NCI-H146 treated with DMSO at 0.1 percent for 48 hours (cell line): Measurements from ENCODE around the gene SLC10A3.
A peak's percentile ranks its signal among the peaks of the same experiment; 100 is the strongest.

ENCODE experiments used
- DNase-seq: peaks from one replicate; lab custom pipeline; 2025; ENCODE audit not compliant: unreplicated experiment; lab: John Stamatoyannopoulos, UW

SLC10A3 gene, protein sequence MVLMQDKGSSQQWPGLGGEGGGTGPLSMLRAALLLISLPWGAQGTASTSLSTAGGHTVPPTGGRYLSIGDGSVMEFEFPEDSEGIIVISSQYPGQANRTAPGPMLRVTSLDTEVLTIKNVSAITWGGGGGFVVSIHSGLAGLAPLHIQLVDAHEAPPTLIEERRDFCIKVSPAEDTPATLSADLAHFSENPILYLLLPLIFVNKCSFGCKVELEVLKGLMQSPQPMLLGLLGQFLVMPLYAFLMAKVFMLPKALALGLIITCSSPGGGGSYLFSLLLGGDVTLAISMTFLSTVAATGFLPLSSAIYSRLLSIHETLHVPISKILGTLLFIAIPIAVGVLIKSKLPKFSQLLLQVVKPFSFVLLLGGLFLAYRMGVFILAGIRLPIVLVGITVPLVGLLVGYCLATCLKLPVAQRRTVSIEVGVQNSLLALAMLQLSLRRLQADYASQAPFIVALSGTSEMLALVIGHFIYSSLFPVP

DNA sequence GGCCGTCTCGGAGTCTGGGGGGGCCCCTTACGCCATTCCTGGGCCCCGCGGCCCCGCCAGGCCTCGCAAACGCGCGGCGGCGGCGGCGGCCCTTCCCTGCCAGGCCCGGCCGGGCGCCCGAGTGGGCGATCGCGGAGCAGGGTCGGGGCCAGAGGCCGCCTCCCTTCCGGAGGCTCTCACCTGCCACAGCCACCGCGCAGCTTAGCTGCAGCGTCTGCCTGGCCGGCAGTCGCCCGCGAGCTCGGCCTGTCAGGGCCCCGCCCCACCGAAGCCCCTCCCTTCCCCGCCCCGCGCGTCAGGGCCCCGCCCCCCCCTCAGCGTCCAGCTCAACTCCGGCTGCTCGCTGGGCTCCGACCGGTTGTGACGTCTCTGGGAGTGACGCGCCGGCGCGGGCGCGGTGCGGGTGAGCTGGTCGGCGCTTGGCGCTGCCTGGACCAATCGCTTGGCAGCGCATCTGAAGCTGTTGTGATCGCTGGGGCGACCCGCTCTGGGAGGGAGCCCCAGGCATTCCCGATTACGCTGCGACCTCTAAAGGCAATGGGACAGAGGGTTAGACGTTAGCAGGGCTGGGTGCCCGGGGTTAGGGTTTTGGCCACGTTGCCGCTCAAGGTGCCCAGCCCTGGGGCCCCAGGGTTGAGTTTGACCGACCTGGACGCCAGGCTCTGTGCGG lies at the start of gene SLC10A3:
SLC10A3 (minus strand) TSS at position 216 of the 670 bp plus-strand sequence. CDS start 1,689 bp downstream, outside the sequence.
- peak; percentile 69 for DNase-seq

DNA sequence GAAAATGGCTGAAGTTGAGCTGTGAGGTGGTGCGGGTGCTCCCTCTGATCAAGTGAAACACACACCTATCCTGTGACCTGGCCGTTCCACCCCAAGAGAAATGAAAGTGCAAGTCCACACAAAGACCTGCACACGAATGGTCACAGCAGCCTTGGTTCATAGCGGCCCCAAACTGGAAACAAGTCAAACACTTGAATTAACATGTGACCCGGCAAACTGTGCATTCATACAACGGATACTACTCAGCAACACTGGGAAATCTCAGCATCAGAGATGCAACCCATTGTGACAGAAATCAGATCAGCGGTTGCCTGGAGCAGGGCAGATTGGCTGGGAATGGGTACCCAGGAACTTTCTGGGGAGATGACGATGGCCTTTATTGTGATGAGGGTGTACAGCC lies 48.6 kb upstream of the SLC10A3 start:
- no peak for DNase-seq

DNA sequence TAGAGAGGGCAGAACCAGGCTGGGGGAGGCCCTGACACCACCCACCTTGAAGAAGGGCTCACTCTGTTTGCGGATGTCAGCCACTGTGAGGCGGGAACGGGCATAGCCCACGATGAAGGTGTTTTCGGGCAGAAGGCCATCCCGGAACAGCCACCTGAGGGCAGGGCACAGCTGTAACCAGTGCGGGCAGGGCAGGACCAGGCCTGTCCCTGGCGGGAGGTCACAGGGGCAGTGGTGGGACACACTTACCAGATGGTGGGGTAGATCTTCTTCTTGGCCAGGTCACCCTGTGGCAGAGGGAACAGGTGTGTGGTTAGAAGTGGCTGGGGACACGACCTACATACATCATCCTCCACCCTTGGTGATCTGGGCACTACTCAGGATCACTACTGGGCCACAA lies 45.5 kb upstream of the SLC10A3 start:
- no peak for DNase-seq

DNA sequence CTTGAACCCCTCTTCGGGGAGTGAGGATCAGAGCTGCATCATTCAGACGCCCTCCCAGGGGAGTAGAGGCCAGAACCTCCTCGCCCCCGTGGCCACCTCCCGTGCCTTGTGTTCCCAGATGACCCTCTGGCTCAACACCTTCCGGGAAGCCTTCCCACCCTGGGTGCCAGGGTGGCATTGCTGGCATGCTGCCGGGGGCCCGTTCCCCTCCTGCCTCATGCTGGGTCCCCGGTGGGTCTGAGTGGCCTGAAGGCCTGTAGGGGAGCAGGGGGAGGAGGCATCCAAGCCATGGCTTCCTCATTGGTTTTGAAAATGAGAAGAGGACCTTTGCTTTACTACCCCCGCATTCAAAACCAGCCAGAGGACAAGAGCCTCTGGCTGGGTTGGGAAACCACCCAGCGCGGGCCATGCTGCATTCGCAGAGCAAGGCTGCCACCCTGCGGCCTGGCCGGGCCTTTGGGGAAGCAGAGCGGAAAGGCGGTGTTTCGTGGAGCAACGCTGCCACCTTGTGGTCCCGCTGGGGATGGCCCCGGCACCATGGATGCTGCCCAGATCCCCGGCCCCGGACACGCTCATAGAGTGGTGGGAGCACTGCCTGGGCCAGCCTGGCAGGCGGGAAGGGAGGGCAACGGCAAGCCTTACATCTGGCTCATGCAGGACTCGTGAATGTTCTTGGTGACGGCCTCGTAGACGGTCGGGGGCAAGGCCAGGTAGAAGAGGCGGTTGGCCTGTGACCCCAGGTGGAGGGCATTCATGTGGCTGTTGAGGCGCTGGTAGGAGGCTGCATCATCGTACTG lies 44.3 kb upstream of the SLC10A3 start:
- peak; percentile 28 for DNase-seq

DNA sequence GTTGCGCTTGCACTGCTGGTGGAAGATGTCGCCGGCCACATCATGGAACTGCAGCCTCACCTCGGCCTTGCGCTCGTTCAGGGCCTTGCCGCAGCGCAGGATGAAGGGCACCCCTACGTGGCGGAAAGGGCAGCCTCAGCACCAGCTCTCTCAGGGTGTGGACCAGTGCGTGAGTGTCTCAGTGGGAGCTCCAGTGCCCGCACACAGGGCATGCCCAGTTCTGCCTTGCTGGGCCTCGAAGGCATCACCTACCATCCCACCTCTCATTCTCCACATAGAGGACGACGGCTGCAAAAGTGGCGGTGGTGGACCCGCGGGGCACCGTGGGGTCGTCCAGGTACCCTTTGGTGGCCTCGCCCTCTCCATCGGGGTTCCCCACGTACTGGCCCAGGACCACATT lies 42.3 kb upstream of the SLC10A3 start:
- no peak for DNase-seq

DNA sequence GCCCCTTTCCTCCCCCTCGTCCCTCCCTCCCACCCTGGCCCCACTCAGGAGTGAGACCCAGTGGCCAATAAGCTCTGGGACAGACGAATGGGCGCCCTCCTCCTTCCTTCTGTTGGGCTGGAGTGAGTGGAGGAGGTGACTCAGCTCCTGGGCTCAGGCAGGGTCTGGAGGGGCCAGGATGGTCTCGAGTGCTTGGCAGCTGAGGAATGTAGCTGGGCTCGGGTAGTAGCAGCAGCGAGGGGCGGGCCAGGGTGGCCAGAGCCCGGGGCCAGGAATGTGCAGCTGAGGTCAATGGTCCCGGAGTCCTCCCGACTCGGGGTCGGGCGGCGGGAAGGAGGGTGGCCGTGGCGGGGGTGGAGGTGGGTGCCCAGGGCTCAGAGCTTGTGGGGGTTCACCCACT lies 41.2 kb upstream of the SLC10A3 start:
- no peak for DNase-seq

DNA sequence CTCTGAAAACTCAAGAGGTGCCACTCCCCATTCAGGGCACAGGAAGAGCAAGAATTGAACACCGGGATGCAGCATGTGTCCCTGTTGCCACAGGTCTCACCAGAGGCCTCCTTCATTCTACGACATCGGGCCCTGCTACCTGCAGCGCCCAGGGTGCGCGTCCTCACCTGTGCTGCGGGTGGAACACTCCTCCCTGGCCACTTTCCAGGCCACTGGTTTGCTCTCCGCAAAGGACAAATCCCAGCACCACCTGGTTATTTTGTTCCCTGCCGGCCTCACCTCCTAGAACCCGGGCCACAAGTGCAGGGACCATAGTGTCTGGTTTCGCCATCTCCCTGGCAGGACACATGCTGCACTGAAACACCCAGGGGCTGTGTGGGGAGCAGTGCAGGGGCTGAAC lies 39.9 kb upstream of the SLC10A3 start:
- no peak for DNase-seq

DNA sequence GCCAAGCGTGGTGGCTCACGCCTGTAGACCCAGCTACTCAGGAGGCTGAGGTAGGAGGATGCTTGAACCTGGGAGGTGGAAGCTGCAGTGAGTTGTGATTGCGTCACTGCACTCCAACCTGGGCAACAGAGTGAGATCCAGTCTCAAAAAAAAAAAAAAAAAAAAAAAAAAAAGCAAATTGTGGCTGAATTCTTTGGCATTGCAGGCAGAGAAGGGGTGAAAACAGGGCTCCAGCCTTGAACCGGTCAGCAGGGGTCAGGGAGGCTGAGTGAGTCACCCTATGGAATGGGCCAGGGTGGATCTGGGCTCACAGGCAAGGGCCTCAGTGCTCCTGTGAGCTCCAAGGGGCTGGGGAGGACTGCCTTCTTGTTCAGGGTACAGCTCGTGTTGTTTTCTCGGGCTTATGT lies 38.8 kb upstream of the SLC10A3 start:
- no peak for DNase-seq

DNA sequence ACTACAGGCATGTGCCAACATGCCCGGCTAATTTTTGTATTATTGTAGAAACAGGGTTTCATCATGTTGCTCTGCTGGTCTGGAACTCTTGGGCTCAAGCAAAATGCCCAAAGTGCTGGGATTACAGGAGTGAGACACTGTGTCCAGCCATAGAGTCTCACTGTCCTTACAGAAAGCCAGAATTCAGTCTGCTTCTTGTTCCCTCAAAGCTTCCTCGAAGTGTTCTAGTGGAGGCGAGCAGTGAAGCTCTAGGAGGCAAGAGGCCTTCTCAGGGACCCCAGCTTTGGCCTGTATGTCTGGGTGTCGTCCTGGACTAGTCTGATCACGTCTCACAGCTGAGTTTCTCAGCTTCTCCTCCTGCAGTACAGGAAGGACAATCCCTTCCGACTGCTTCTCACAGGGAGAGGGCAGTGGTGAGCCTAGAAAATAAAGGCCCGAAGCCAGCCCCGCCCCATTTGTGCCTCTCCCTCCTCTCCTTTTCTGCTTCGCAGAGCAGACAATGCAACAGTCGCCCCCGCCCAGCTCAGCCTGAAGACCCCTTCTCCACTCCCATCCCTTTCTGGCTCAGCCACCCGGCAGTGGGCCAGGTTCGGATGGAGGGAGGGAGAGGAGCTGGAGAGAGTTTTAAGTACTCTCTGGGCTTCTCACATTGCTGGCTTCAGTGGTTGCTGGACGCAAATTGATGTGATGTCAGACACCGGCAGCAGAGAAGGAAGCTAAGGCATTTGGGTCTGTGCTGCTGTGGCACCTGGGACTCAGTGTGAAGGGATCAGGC lies 36.7 kb upstream of the SLC10A3 start:
- DNase-seq, result peak; percentile 55

DNA sequence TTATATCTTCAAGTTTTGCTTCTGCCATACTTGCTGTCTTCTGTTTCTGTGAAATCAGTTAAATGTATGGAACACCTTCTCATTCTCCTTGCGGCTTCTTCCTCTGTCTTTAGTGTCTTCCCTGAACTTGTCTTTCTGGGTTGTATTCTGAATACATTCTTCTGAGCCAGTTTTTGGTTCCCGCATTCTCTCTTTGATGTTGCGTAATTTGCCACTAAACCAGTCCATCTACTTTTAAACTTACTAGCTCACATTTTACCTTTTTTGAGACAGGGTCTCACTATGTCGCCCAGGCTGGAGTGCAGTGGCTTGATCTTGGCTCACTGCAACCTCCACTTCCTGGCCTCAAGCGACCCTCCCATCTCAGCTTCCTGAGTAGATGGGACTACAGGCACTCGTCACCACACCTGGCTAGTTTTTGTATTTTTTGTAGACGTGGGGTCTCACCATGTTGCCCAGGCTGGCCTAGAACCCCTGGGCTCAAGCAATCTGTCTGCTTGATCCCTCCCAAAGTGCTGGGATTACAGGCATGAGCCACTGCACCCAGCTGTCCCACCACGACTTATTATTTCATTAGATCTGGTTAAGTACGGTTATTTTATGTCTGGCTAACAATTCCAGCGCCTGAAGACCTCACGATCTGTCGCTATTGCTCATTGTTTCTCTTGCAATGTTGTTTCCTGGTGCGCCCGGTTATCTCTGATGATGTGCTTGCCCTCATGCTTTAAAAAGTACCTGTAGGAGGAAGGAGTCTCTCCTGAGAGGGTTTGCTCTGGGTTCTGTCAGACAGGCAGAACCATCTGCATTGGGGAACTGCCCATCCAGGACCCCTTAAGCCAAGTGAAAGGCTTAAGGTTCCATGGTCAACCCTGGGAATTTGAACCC lies 35.4 kb upstream of the SLC10A3 start:
- no peak for DNase-seq

DNA sequence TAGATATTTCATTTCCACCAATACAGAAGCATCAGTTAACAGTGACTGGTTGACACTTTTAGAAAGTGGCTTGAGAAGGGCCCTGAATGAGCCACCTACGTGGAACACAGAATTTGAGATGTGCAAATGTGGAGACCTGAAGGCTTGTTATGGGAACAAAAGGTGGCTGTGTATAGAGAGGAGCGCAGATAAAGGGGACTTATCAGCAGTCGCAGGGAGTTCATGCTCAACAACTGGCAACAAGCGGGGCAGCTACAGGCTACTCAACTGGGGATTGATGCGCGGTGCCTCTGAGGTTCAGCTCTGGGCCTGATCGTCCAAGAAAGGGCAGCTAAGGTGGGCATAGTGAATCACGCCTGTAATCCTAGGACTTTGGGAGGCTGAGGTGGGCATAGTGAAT lies 29.0 kb upstream of the SLC10A3 start:
- DNase-seq, result no peak

DNA sequence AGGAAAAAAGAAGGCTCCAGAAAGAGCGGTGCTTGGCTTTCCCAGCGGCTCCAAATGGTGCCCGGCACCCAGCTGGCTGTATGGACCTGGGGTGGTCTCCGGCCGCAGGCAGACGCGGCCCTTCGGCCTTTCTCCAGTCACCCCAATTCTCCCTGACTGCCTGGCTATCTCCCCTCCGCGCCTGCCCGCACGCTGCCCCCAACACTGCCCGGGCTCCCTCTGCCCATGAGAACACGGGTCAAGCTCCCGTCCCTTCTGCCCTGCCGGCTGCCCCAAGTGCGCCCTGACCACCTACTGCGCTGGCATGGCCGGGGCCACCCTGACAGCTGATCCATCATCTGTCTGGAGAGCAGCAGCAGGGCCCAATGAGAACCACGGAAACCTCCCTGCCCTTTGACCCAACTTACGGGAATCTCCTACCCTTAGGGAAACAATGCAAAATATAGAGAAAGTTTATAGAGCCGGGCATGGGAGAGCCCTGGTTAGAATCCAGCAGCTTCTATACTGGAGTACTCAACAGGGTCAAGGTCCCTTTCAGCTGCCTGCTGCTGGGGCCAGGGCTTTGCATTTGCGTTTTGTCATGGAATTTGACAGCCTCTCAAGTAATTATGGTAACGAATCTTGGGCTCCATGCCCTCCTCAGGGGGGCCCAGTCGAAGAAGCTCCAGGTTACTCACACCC lies 26.8 kb upstream of the SLC10A3 start:
- DNase-seq, result no peak

DNA sequence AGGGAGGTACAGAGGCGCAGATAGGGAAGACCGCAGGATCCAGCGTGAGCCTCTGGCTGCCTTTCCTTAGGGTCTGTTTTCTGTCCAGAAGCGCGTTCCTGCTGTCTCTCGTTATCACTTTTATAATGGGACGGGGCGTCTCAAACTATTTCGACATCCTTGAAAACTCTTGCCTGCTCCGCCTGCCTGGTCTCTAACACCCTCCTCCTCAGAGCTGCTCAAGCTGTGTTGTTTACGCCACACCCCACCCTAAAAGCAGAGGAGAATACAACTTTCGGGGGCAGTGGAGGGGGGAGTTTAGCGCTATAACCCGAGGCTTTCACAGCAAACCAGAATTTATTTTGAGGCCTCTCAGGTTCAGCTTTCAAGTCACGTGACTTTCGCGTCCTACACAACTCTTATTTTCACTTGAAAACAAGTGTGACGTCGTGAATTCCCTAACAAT lies 26.2 kb upstream of the SLC10A3 start:
- DNase-seq, result no peak

DNA sequence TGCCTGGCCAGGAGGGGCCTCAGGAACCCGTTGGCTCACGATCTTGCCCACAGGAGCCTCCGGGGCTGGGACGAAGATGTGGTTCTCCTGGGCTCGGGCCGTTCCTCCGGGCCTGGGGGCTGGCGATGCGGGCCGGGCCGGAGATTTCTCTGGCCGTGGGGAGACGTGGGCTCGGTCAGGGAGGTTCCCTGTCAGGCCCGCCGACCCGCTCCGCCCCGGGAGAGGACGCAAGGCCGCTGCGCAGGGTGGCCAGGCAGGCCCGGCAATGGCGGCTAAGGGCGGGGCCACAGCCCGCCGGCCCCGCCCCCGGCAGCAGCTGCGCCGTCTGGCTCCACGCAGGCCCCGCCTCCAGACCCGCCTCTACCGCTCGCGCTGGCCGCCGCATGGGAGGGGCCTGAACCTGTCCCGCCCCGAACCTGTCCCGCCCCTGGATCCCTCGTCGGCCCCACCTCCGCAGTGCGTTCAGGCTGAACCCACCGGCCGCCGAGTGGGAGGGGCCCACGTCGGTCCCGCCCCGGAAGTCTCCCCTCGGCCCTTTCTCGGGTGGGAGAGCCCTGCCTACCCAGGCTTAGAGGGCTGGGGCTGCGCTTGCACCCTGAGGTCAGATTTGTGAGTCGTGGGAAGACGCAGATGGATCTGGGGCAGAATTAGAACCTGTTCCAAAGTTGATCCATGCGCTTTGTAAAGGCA lies 25.7 kb upstream of the SLC10A3 start, which contains the start of gene FAM3A:
FAM3A (minus strand) TSS at position 267 of the 690 bp plus-strand sequence. CDS start 460 bp downstream, outside the sequence.
- DNase-seq, result peak; percentile 86

DNA sequence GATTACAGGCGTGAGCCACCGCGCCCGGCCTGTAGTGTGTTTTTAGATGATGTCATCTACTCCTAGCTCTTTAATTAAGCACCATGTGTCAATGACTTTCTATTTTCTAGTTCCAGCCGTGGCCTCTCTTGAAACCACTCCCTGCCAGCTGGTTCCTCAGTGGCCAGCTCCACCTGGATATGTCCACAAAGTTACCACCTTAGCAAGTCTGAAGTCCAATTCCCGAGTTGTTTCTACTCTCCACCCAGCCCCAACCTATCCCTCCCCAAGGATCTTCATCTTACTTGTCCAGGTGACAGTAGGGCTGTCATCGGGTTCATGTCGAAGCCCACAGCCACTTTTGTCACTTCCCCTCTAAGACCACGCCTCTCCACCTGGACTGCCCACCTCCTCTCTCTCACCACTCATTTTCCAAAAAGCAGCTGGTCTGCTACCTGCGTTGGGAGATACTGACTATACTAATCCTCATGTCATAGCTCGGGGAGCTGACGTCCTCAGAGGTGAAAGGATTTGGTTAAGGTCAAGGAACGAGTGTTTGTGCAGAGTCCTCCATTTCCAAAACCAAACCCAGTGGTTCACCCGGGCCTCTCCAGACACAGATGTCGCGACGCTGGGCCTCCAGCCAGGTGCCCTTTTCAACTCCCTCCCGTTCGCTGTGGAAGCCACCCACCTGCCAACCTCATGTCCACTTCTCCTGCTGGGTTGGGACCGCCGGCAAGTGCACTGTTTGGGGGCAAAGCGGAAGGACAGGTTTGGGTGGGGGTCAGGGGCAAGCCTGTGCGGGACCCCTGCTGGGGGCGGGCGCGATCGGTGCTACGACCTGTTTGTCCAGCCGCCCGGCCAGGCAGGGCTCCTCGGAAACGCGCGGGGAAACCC lies 24.9 kb upstream of the SLC10A3 start:
- DNase-seq, result peak; percentile 30

DNA sequence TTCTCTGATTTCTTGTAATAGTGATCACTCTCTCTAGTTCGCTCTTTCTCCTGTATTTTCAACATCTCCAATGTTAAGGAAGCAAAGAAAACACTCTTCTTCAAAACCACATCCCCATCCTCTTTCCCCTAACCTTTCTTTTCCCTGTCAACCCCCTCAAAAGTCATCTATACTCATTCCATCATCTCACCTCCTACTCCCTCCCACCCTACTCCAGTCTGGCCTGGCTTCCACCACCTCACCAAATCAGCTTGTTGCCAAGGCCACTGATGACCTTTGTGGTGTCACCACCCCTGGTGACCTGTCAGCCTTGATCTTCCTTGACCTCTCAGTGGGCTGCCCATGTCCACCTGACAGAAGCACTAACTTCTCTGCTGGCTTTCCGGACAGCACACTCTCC lies 23.3 kb upstream of the SLC10A3 start:
- no peak for DNase-seq

DNA sequence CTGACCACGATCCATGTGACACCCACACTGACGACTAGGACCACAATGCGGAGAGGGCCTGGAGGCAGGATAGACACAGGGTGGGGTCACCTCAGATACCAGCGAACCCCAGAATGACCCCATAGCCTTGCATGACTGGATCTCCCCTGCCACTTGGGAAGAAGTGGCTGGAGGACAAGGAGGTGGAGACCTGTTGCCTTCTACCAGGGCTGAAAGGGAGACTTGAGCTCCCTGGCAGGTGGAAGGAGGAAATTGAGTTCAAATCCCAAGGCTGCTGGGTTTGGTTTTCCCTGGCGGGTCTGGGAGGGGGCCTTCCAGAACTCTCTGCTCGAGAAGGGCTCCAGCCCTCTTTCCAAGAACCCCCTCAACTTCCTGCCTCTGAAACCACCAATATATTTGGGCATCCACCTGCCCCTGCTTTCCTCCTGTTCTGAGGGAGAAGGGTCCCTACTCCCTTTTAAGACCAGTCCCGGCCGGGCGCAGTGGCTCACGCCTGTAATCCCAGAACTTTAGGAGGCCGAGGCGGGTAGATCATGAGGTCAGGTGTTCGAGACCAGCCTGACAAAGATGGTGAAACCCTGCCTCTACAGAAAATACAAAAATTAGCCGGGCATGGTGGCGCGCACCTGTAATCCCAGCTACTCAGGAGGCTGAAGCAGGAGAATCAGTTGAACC lies 22.6 kb upstream of the SLC10A3 start:
- no peak for DNase-seq
